ENCODE results near the gene COG7.

DNA sequence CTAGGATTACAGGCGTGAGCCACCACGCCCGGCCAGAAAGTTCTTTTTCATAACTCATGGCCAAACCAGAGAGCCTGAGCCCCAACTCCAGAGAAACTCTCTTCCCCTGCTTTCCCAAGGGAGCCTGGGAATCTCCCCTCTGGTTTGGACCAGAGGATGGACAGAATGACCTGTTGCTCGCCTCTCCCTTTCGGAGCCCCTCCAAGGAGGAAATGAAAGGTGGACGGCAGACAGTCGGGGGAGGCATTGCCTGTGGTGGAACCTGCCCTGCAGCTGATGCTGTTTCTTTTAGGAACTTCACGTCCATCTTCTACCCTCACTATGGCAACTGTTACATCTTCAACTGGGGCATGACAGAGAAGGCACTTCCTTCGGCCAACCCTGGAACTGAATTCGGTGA is 85.4 kb downstream of the COG7 start:
- TF ChIP-seq SP1 (IDR thresholded peaks at IDR 0.05; ENCODE audit: low read depth) (no peak), CEBPB (IDR thresholded peaks at IDR 0.05; ENCODE audit: low read depth) (no peak), EZH2 (IDR thresholded peaks at IDR 0.05) (no peak), POLR2A (IDR thresholded peaks at IDR 0.05; ENCODE audit: borderline replicate concordance, extremely low read depth, insufficient read depth, insufficient read length) (no peak), ELF1 (IDR thresholded peaks at IDR 0.05; ENCODE audit: borderline replicate concordance, low read depth) (no peak), RAD21 (IDR thresholded peaks at IDR 0.05; ENCODE audit: low read depth) (no peak), ZNF274 (IDR thresholded peaks at IDR 0.05; ENCODE audit: low read depth, low read length) (no peak), ZFX (IDR thresholded peaks at IDR 0.05) (no peak)
- TF ChIP-seq, protein P1, sequence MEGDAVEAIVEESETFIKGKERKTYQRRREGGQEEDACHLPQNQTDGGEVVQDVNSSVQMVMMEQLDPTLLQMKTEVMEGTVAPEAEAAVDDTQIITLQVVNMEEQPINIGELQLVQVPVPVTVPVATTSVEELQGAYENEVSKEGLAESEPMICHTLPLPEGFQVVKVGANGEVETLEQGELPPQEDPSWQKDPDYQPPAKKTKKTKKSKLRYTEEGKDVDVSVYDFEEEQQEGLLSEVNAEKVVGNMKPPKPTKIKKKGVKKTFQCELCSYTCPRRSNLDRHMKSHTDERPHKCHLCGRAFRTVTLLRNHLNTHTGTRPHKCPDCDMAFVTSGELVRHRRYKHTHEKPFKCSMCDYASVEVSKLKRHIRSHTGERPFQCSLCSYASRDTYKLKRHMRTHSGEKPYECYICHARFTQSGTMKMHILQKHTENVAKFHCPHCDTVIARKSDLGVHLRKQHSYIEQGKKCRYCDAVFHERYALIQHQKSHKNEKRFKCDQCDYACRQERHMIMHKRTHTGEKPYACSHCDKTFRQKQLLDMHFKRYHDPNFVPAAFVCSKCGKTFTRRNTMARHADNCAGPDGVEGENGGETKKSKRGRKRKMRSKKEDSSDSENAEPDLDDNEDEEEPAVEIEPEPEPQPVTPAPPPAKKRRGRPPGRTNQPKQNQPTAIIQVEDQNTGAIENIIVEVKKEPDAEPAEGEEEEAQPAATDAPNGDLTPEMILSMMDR (IDR thresholded peaks at IDR 0.05 in 2 of 3, conservative IDR thresholded peaks at IDR 0.05 in 1 of 3; ENCODE audit: borderline replicate concordance in 1 of 3, insufficient read depth in 1 of 3, low read depth in 2 of 3, low read length in 2 of 3) = no peak
- TF ChIP-seq, protein P2, sequence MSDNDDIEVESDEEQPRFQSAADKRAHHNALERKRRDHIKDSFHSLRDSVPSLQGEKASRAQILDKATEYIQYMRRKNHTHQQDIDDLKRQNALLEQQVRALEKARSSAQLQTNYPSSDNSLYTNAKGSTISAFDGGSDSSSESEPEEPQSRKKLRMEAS (IDR thresholded peaks at IDR 0.05) = no peak

Data from HCT116 (cell line).